ENCODE results near the gene IQCB1. TPM values are rescaled to one million over a fixed set of nuclear protein-coding genes. Genes with fewer than 3 reads are reported as not detected.

The IQCB1 gene
- total and polyA plus RNA-seq, 10 of the 15 experiments (the other 5 are each of a cell fraction or from before 2014, with no cell fraction given), result 36.0 to 69.4 (median 48.9) TPM

DNA sequence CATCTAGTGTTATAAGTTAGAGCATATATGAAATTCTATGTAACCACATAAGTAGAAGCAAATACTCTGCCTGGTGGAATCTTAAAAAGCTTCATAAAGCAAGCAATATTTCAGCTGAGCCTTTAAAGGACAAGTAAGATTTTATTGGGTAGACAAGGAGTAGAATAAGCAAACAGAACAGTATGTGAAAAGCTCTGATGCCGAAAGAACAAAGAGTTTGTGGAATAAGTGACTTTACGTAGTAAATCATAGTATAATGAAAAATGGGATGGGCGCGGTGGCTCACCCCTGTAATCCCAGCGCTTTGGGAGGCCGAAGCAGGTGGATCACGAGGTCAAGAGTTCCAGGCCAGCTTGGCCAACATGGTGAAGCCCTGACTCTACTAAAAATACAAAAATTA lies 10.0 kb upstream of the IQCB1 start:
- intact Hi-C loops (cut with micrococcal nuclease; ENCODE audit: unreplicated experiment), result no loop called here
- H3K27ac ChIP-seq (ENCODE audit: control insufficient read depth, insufficient read depth), result no peak overlapping the region
- ATAC-seq (no peak), FAIRE-seq (no peak), DNase-seq (ENCODE audit: low read depth, low spot score) (no peak)
- ChIA-PET RAD21 (ENCODE audit: unreplicated experiment) (no interaction called here), CTCF (interaction anchor here (0.5 kb wide), 1 partner anchor 755 kb away, joined by 4 read pairs; no protein-coding TSS in a partner anchor), POLR2A (interaction anchor here (0.5 to 1.3 kb wide), 2 partner anchors 10 to 57 kb away, joined by 3 to 4 read pairs; partner anchors contain the start of genes EAF2 and IQCB1), SMC1A (ENCODE audit: uncharacterized antibody, unreplicated experiment) (interaction anchor here (0.8 to 2.8 kb wide), 3 partner anchors 16 to 181 kb away, joined by 3 to 17 read pairs (median 4); no protein-coding TSS in a partner anchor)
- H3K4me2 ChIP-seq (ENCODE audit: control insufficient read depth, insufficient read depth), result no peak overlapping the region
- 99% methylated on average over 7 of the region's 7 CpGs for WGBS (ENCODE audit: insufficient coverage, insufficient replicate concordance, low lambda C conversion rate, missing lambda C conversion rate)
- H3K27me3 ChIP-seq (replicated peaks in 1 of 2; ENCODE audit: control insufficient read depth in 2 of 2, insufficient read depth in 2 of 2, low read length in 1 of 2), result no peaks in the 10 kb centered on the region
- peaks cover 4% of the 10 kb centered on the region for H3K79me2 ChIP-seq (ENCODE audit: control insufficient read depth, insufficient read depth, low read length)
- no peaks in the 10 kb centered on the region for H3K4me1 ChIP-seq (ENCODE audit: control insufficient read depth, insufficient read depth, low read length)
- no TSS peak for BruUV-seq (replicated peaks)
- no peak overlapping the region for H3K4me3 ChIP-seq
- in situ Hi-C loops (cut with MboI), result no loop called here
- H3K9me3 ChIP-seq (replicated peaks; ENCODE audit: control insufficient read depth, insufficient read depth, low read length), result no peaks in the 10 kb centered on the region; the same call in 1 of the 3 replicates
- H3K36me3 ChIP-seq (ENCODE audit: control insufficient read depth in 2 of 2, insufficient read depth in 2 of 2, low read length in 1 of 2), result peaks cover 0 to 3% of the 10 kb centered on the region in 2 experiments; a peak in 1 of 4 replicates
- H4K20me1 ChIP-seq (ENCODE audit: control insufficient read depth, insufficient read depth), result no peaks in the 10 kb centered on the region
- H2AFZ ChIP-seq (ENCODE audit: control insufficient read depth, low read depth, low read length), result no peak overlapping the region
- no peak overlapping the region for H3K9ac ChIP-seq (ENCODE audit: control insufficient read depth, insufficient read depth, low read length)
- TF ChIP-seq EGR1 (IDR thresholded peaks at IDR 0.05; ENCODE audit: borderline replicate concordance in 1 of 2, low read depth in 2 of 2, low read length in 2 of 2), result no peak
- TF ChIP-seq, protein P1, sequence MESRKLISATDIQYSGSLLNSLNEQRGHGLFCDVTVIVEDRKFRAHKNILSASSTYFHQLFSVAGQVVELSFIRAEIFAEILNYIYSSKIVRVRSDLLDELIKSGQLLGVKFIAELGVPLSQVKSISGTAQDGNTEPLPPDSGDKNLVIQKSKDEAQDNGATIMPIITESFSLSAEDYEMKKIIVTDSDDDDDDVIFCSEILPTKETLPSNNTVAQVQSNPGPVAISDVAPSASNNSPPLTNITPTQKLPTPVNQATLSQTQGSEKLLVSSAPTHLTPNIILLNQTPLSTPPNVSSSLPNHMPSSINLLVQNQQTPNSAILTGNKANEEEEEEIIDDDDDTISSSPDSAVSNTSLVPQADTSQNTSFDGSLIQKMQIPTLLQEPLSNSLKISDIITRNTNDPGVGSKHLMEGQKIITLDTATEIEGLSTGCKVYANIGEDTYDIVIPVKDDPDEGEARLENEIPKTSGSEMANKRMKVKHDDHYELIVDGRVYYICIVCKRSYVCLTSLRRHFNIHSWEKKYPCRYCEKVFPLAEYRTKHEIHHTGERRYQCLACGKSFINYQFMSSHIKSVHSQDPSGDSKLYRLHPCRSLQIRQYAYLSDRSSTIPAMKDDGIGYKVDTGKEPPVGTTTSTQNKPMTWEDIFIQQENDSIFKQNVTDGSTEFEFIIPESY (IDR thresholded peaks at IDR 0.05), result no peak
- TF ChIP-seq TBL1XR1 (IDR thresholded peaks at IDR 0.05; ENCODE audit: low read depth, low read length), result no peak
- TF ChIP-seq TAF1 (IDR thresholded peaks at IDR 0.05; ENCODE audit: borderline replicate concordance, low read depth, low read length), result no peak

Data from GM12878 (cell line).